Measurements from ENCODE around the gene LSS. TPM values are rescaled to one million over a fixed set of nuclear protein-coding genes. Genes with fewer than 3 reads are reported as not detected.

The LSS gene
- total and polyA plus RNA-seq, 2 donors from 2014 or later, result 15.8 to 24.6 TPM

GRCh38 chr21:46207920-46208591, 20.5 kb downstream of the LSS start:
- FAIRE-seq (no peak), DNase-seq (no peak)
- Histone ChIP-seq H3K9ac (ENCODE audit: low read length in 3 of 3) (no peak overlapping the region), H3K36me3 (ENCODE audit: control insufficient read depth in 2 of 3, insufficient read depth in 3 of 3, low read length in 3 of 3) (peaks cover 0 to 7% (median 6%) of the 10 kb centered on the region in 3 donors), H3K27ac (ENCODE audit: low read depth in 2 of 2, low read length in 2 of 2) (no peak overlapping the region), H3K9me3 (ENCODE audit: control insufficient read depth in 2 of 3, insufficient read depth in 1 of 3, low read length in 3 of 3) (no peaks in the 10 kb centered on the region), H3K27me3 (ENCODE audit: control insufficient read depth, insufficient read depth, low read length) (no peaks in the 10 kb centered on the region), H3K4me1 (ENCODE audit: control insufficient read depth in 2 of 3, insufficient read depth in 2 of 3, low read depth in 1 of 3, low read length in 3 of 3) (no peaks in the 10 kb centered on the region), H3K4me3 (ENCODE audit: low read length in 3 of 3) (no peak overlapping the region)
- no peak for TF ChIP-seq CTCF (IDR thresholded peaks at IDR 0.05; ENCODE audit: borderline replicate concordance, extremely low read depth, insufficient read depth)
- intact Hi-C loops (cut with DNase I), result no loop called here

- H3K9me3 ChIP-seq (ENCODE audit: control insufficient read depth in 2 of 3, insufficient read depth in 1 of 3, low read length in 3 of 3), result no peaks in the 10 kb centered on the region
- H3K9ac ChIP-seq (ENCODE audit: low read length in 3 of 3), result no peak overlapping the region
- H3K36me3 ChIP-seq (ENCODE audit: control insufficient read depth in 2 of 3, insufficient read depth in 3 of 3, low read length in 3 of 3), result peaks cover 0 to 7% (median 6%) of the 10 kb centered on the region in 3 donors
- intact Hi-C loops (cut with DNase I), result no loop called here
- H3K27me3 ChIP-seq (ENCODE audit: control insufficient read depth, insufficient read depth, low read length), result no peaks in the 10 kb centered on the region
- no peaks in the 10 kb centered on the region for H3K4me1 ChIP-seq (ENCODE audit: control insufficient read depth in 2 of 3, insufficient read depth in 2 of 3, low read depth in 1 of 3, low read length in 3 of 3)
- FAIRE-seq (no peak), DNase-seq (peak in 1 of 5 donors; percentile 54)
- no peak for TF ChIP-seq CTCF (IDR thresholded peaks at IDR 0.05; ENCODE audit: borderline replicate concordance, extremely low read depth, insufficient read depth)
- H3K27ac ChIP-seq (ENCODE audit: low read depth in 2 of 2, low read length in 2 of 2), result no peak overlapping the region
- no peak overlapping the region for H3K4me3 ChIP-seq (ENCODE audit: low read length in 3 of 3)
Measured at GRCh38 chr21:46207006-46207919, 21.3 kb downstream of the LSS start.

- H3K36me3 ChIP-seq (ENCODE audit: control insufficient read depth in 2 of 3, insufficient read depth in 3 of 3, low read length in 3 of 3), result peaks cover 0 to 7% (median 6%) of the 10 kb centered on the region in 3 donors
- no peak overlapping the region for H3K27ac ChIP-seq (ENCODE audit: low read depth in 2 of 2, low read length in 2 of 2)
- FAIRE-seq (no peak), DNase-seq (peak in 2 of 5 donors; percentile 4 to 53)
- no peak overlapping the region for H3K4me3 ChIP-seq (ENCODE audit: low read length in 3 of 3)
- no peaks in the 10 kb centered on the region for H3K27me3 ChIP-seq (ENCODE audit: control insufficient read depth, insufficient read depth, low read length)
- H3K9me3 ChIP-seq (ENCODE audit: control insufficient read depth in 2 of 3, insufficient read depth in 1 of 3, low read length in 3 of 3), result no peaks in the 10 kb centered on the region
- intact Hi-C loops (cut with DNase I), result no loop called here
- no peak for TF ChIP-seq CTCF (IDR thresholded peaks at IDR 0.05; ENCODE audit: borderline replicate concordance, extremely low read depth, insufficient read depth)
- H3K4me1 ChIP-seq (ENCODE audit: control insufficient read depth in 2 of 3, insufficient read depth in 2 of 3, low read depth in 1 of 3, low read length in 3 of 3), result no peaks in the 10 kb centered on the region
- no peak overlapping the region for H3K9ac ChIP-seq (ENCODE audit: low read length in 3 of 3)
Measured at GRCh38 chr21:46206163-46207005, 22.2 kb downstream of the LSS start.

Data from kidney (tissue), 14 donors.